C4-2B (cell line): Measurements from ENCODE around the gene NUDT13.

Experiments
- CTCF ChIP-seq: fragments of 450-650 bp; conservative IDR thresholded peaks from 2 replicates; pipeline ENCODE4 v1.5.1; 2017; ENCODE audit warnings: mild to moderate bottlenecking
- ZFX ChIP-seq: fragments of 450-650 bp; IDR thresholded peaks from 2 replicates; pipeline ENCODE4 v1.6.1; 2017

GRCh38 chr10:73084209-73084608 is 26.0 kb upstream of the NUDT13 start:
- no peak for TF ChIP-seq CTCF
- TF ChIP-seq ZFX = no peak
